Neural progenitor cell (in vitro differentiated cells): ENCODE measurements around the gene TACR2.

Experiments
- EZH2 ChIP-seq: fragments of 200-600 bp; sonication (generic); IDR thresholded peaks from 2 replicates; pipeline ENCODE4 v1.6.1; 2017; ENCODE audit warnings: antibody characterized with exemption, mild to moderate bottlenecking, moderate library complexity
- EZH2phosphoT487 ChIP-seq: fragments of 200-600 bp; sonication (generic); IDR thresholded peaks from 2 replicates; pipeline ENCODE4 v1.6.1; 2017; ENCODE audit warnings: antibody characterized with exemption
- TF ChIP-seq, protein P1 (sequence below): fragments of 200-600 bp; sonication (generic); IDR thresholded peaks from 2 replicates; pipeline ENCODE4 v1.5.1; 2017; ENCODE audit warnings: antibody characterized with exemption, mild to moderate bottlenecking

GRCh38 chr10:69383558-69383957 lies 33.2 kb downstream of the TACR2 start:
- TF ChIP-seq, protein P1, sequence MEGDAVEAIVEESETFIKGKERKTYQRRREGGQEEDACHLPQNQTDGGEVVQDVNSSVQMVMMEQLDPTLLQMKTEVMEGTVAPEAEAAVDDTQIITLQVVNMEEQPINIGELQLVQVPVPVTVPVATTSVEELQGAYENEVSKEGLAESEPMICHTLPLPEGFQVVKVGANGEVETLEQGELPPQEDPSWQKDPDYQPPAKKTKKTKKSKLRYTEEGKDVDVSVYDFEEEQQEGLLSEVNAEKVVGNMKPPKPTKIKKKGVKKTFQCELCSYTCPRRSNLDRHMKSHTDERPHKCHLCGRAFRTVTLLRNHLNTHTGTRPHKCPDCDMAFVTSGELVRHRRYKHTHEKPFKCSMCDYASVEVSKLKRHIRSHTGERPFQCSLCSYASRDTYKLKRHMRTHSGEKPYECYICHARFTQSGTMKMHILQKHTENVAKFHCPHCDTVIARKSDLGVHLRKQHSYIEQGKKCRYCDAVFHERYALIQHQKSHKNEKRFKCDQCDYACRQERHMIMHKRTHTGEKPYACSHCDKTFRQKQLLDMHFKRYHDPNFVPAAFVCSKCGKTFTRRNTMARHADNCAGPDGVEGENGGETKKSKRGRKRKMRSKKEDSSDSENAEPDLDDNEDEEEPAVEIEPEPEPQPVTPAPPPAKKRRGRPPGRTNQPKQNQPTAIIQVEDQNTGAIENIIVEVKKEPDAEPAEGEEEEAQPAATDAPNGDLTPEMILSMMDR: no peak
- TF ChIP-seq EZH2phosphoT487 (no peak), EZH2 (no peak)
